Muscle of arm (tissue), 12 donors: ENCODE measurements around the gene SLC29A4. TPM values are rescaled to one million over a fixed set of nuclear protein-coding genes. Genes with fewer than 3 reads are reported as not detected.
"Not testable (repeated sequence)": the region's sequence is repeated elsewhere in the genome, so short reads cannot be mapped to it uniquely, and the experiment has no call there.

Experiments
- DNase-seq: peaks from one replicate; pipeline ENCODE4 v3.0.0-alpha.2; 2013
- polyA plus RNA-seq, 12 donors: library from polyadenylated mRNA; unstranded; fragments of 120-200 nt; gene quantifications; one replicate each; pipeline ENCODE4 v1.2.1, GENCODE V29; 2013; ENCODE audit not compliant: insufficient read length in 12 of 12

SLC29A4 gene
- polyA plus RNA-seq, 12 donors = 17.5 to 54.3 (median 30.5) TPM; not detected in 1

- no peak for DNase-seq
Measured at GRCh38 chr7:5320391-5320790, 37.6 kb downstream of the SLC29A4 start.

GRCh38 chr7:5320802-5321396 lies 38.2 kb downstream of the SLC29A4 start:
- DNase-seq = no peak

GRCh38 chr7:5322621-5323410 lies 40.1 kb downstream of the SLC29A4 start:
- no peak for DNase-seq

- DNase-seq = not testable (repeated sequence)
Measured at GRCh38 chr7:5323800-5324781, 41.3 kb downstream of the SLC29A4 start.

- DNase-seq = no peak
Measured at GRCh38 chr7:5324961-5325360, 42.2 kb downstream of the SLC29A4 start.

GRCh38 chr7:5330288-5330687 lies 47.5 kb downstream of the SLC29A4 start:
- DNase-seq = no peak

- no peak for DNase-seq
Measured at GRCh38 chr7:5332579-5332978, 49.8 kb downstream of the SLC29A4 start.

GRCh38 chr7:5333121-5334045 lies 50.6 kb downstream of the SLC29A4 start:
- no peak for DNase-seq

- DNase-seq = no peak
Measured at GRCh38 chr7:5334671-5335070, 51.9 kb downstream of the SLC29A4 start.

- no peak for DNase-seq
Measured at GRCh38 chr7:5337047-5337446, 54.3 kb downstream of the SLC29A4 start.

- DNase-seq = no peak
Measured at GRCh38 chr7:5339955-5340354, 57.2 kb downstream of the SLC29A4 start.

GRCh38 chr7:5342631-5343030 lies 59.9 kb downstream of the SLC29A4 start:
- DNase-seq = no peak

- no peak for DNase-seq
Measured at GRCh38 chr7:5343884-5344283, 61.1 kb downstream of the SLC29A4 start.

GRCh38 chr7:5344342-5344741 lies 61.6 kb downstream of the SLC29A4 start:
- DNase-seq = no peak

GRCh38 chr7:5345171-5345570 lies 62.4 kb downstream of the SLC29A4 start:
- DNase-seq = no peak

GRCh38 chr7:5345671-5346070 lies 62.9 kb downstream of the SLC29A4 start:
- DNase-seq = no peak

- DNase-seq = no peak
Measured at GRCh38 chr7:5348134-5349004, 65.6 kb downstream of the SLC29A4 start.

- DNase-seq = no peak
Measured at GRCh38 chr7:5349005-5349380, 66.2 kb downstream of the SLC29A4 start.

GRCh38 chr7:5349437-5350173 lies 66.9 kb downstream of the SLC29A4 start:
- DNase-seq = no peak

GRCh38 chr7:5350174-5350463 lies 67.4 kb downstream of the SLC29A4 start:
- no peak for DNase-seq
